ENCODE data around the gene ZMYND19.

The ZMYND19 gene

DNA sequence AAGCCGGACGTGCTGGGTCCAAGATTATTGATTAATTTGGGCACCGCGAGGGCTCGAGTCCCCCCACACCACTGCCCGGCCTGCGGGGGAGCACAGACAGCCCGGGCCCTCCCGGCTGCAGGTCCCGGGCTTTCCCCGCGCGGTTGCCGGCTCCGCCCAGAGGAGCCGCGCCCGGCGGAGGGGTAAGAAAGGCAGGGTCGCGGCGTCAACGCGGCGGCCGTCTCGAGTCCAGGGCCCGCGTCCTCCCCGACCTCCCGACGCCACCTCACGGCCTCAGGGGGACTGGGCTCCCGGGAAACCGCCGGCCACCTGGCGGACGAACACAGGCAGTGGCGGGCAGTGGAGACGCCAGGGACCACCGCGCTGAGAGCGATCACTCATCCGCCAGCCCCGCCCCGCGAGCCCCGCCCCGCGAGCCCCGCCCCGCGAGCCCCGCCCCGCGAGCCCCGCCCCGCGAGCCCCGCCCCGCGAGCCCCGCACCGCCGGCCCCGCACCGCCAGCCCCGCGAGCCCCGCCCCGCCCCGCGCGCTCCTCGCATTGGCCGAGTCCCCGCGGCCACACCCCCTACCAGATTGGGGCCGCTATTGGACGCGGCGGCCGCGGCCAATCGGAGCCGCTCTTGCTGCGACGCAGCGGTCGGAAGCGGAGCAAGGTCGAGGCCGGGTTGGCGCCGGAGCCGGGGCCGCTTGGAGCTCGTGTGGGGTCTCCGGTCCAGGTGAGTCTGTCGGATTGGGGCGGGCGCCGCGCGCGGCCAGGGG, 38.9 kb downstream of the ZMYND19 start, which contains the start of gene MRPL41 (continued):
- TF ChIP-seq GLI4 (tag by site-specific recombination; IDR thresholded peaks at IDR 0.05) (no peak), ZNF202 (tag by site-specific recombination; IDR thresholded peaks at IDR 0.05; ENCODE audit: borderline replicate concordance) (no peak), ZSCAN30 (tag by site-specific recombination; IDR thresholded peaks at IDR 0.05) (peak; percentile 29; the same call in 1 of the 2 replicates), ZNF785 (tag by site-specific recombination; IDR thresholded peaks at IDR 0.05) (peak; percentile 46; the same call in 1 of the 2 replicates), ZBTB21 (tag by site-specific recombination; IDR thresholded peaks at IDR 0.05) (no peak), SALL2 (tag by site-specific recombination; IDR thresholded peaks at IDR 0.05; ENCODE audit: borderline replicate concordance) (no peak), ZNF433 (tag by site-specific recombination; IDR thresholded peaks at IDR 0.05; ENCODE audit: low read depth) (no peak), ZNF610 (tag by site-specific recombination; IDR thresholded peaks at IDR 0.05; ENCODE audit: borderline replicate concordance) (no peak), ZNF664 (tag by site-specific recombination; IDR thresholded peaks at IDR 0.05) (no peak), ZIC2 (tag by site-specific recombination; IDR thresholded peaks at IDR 0.05) (no peak), SP2 (tag by site-specific recombination; IDR thresholded peaks at IDR 0.05) (peak; percentile 61), ZNF701 (tag by site-specific recombination; IDR thresholded peaks at IDR 0.05) (no peak), YY1 (tag by site-specific recombination; IDR thresholded peaks at IDR 0.05) (no peak), ZNF423 (tag by site-specific recombination; IDR thresholded peaks at IDR 0.05) (0 out of 2 replicates have a peak, but pooled peaks have one; percentile 43), ZSCAN16 (tag by site-specific recombination; IDR thresholded peaks at IDR 0.05) (no peak), ZNF324 (tag by site-specific recombination; IDR thresholded peaks at IDR 0.05) (0 out of 2 replicates have a peak, but pooled peaks have one; percentile 42), ZNF37A (tag by site-specific recombination; IDR thresholded peaks at IDR 0.05) (peak; percentile 88), ZBTB8A (tag by site-specific recombination; IDR thresholded peaks at IDR 0.05) (peak; percentile 59; the same call in 1 of the 2 replicates), ZNF302 (tag by site-specific recombination; IDR thresholded peaks at IDR 0.05; ENCODE audit: low read depth) (no peak)
- TF ChIP-seq, protein P1, sequence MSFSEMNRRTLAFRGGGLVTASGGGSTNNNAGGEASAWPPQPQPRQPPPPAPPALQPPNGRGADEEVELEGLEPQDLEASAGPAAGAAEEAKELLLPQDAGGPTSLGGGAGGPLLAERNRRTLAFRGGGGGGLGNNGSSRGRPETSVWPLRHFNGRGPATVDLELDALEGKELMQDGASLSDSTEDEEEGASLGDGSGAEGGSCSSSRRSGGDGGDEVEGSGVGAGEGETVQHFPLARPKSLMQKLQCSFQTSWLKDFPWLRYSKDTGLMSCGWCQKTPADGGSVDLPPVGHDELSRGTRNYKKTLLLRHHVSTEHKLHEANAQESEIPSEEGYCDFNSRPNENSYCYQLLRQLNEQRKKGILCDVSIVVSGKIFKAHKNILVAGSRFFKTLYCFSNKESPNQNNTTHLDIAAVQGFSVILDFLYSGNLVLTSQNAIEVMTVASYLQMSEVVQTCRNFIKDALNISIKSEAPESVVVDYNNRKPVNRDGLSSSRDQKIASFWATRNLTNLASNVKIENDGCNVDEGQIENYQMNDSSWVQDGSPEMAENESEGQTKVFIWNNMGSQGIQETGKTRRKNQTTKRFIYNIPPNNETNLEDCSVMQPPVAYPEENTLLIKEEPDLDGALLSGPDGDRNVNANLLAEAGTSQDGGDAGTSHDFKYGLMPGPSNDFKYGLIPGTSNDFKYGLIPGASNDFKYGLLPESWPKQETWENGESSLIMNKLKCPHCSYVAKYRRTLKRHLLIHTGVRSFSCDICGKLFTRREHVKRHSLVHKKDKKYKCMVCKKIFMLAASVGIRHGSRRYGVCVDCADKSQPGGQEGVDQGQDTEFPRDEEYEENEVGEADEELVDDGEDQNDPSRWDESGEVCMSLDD (tag by site-specific recombination; IDR thresholded peaks at IDR 0.05): peak; percentile 98
- TF ChIP-seq, protein P2, sequence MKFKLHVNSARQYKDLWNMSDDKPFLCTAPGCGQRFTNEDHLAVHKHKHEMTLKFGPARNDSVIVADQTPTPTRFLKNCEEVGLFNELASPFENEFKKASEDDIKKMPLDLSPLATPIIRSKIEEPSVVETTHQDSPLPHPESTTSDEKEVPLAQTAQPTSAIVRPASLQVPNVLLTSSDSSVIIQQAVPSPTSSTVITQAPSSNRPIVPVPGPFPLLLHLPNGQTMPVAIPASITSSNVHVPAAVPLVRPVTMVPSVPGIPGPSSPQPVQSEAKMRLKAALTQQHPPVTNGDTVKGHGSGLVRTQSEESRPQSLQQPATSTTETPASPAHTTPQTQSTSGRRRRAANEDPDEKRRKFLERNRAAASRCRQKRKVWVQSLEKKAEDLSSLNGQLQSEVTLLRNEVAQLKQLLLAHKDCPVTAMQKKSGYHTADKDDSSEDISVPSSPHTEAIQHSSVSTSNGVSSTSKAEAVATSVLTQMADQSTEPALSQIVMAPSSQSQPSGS (tag by site-specific recombination; IDR thresholded peaks at IDR 0.05; ENCODE audit: low read depth): no peak
- TF ChIP-seq, protein P3, sequence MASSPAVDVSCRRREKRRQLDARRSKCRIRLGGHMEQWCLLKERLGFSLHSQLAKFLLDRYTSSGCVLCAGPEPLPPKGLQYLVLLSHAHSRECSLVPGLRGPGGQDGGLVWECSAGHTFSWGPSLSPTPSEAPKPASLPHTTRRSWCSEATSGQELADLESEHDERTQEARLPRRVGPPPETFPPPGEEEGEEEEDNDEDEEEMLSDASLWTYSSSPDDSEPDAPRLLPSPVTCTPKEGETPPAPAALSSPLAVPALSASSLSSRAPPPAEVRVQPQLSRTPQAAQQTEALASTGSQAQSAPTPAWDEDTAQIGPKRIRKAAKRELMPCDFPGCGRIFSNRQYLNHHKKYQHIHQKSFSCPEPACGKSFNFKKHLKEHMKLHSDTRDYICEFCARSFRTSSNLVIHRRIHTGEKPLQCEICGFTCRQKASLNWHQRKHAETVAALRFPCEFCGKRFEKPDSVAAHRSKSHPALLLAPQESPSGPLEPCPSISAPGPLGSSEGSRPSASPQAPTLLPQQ (tag by site-specific recombination; IDR thresholded peaks at IDR 0.05): peak; percentile 34; the same call in 1 of the 2 replicates
- TF ChIP-seq, protein P4, sequence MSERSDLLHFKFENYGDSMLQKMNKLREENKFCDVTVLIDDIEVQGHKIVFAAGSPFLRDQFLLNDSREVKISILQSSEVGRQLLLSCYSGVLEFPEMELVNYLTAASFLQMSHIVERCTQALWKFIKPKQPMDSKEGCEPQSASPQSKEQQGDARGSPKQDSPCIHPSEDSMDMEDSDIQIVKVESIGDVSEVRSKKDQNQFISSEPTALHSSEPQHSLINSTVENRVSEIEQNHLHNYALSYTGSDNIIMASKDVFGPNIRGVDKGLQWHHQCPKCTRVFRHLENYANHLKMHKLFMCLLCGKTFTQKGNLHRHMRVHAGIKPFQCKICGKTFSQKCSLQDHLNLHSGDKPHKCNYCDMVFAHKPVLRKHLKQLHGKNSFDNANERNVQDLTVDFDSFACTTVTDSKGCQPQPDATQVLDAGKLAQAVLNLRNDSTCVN (tag by site-specific recombination; optimal IDR thresholded peaks at IDR 0.05): peak; percentile 74
- TF ChIP-seq, protein P5, sequence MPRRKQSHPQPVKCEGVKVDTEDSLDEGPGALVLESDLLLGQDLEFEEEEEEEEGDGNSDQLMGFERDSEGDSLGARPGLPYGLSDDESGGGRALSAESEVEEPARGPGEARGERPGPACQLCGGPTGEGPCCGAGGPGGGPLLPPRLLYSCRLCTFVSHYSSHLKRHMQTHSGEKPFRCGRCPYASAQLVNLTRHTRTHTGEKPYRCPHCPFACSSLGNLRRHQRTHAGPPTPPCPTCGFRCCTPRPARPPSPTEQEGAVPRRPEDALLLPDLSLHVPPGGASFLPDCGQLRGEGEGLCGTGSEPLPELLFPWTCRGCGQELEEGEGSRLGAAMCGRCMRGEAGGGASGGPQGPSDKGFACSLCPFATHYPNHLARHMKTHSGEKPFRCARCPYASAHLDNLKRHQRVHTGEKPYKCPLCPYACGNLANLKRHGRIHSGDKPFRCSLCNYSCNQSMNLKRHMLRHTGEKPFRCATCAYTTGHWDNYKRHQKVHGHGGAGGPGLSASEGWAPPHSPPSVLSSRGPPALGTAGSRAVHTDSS (tag by site-specific recombination; IDR thresholded peaks at IDR 0.05): no peak
- TF ChIP-seq, protein P6, sequence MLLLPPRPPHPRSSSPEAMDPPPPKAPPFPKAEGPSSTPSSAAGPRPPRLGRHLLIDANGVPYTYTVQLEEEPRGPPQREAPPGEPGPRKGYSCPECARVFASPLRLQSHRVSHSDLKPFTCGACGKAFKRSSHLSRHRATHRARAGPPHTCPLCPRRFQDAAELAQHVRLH (tag by site-specific recombination; IDR thresholded peaks at IDR 0.05): no peak
- TF ChIP-seq, protein P7, sequence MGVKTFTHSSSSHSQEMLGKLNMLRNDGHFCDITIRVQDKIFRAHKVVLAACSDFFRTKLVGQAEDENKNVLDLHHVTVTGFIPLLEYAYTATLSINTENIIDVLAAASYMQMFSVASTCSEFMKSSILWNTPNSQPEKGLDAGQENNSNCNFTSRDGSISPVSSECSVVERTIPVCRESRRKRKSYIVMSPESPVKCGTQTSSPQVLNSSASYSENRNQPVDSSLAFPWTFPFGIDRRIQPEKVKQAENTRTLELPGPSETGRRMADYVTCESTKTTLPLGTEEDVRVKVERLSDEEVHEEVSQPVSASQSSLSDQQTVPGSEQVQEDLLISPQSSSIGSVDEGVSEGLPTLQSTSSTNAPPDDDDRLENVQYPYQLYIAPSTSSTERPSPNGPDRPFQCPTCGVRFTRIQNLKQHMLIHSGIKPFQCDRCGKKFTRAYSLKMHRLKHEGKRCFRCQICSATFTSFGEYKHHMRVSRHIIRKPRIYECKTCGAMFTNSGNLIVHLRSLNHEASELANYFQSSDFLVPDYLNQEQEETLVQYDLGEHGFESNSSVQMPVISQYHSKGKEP (tag by site-specific recombination; IDR thresholded peaks at IDR 0.05): no peak
- TF ChIP-seq, protein P8, sequence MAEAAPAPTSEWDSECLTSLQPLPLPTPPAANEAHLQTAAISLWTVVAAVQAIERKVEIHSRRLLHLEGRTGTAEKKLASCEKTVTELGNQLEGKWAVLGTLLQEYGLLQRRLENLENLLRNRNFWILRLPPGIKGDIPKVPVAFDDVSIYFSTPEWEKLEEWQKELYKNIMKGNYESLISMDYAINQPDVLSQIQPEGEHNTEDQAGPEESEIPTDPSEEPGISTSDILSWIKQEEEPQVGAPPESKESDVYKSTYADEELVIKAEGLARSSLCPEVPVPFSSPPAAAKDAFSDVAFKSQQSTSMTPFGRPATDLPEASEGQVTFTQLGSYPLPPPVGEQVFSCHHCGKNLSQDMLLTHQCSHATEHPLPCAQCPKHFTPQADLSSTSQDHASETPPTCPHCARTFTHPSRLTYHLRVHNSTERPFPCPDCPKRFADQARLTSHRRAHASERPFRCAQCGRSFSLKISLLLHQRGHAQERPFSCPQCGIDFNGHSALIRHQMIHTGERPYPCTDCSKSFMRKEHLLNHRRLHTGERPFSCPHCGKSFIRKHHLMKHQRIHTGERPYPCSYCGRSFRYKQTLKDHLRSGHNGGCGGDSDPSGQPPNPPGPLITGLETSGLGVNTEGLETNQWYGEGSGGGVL (tag by site-specific recombination; IDR thresholded peaks at IDR 0.05): peak; percentile 69; the same call in 1 of the 2 replicates

All from HEK293 (cell line).